ENCODE measurements around the gene STAM2.

Gene STAM2

GRCh38 chr2:152067823-152068222 lies 107.7 kb downstream of the STAM2 start:
- DNase-seq, result no peak
- Histone ChIP-seq H3K9me3 (replicated peaks; ENCODE audit: insufficient read depth, low read length) (no peaks in the 10 kb centered on the region), H3K79me2 (ENCODE audit: low read length) (no peaks in the 10 kb centered on the region), H3K27ac (ENCODE audit: low read length) (no peak overlapping the region), H4K20me1 (ENCODE audit: insufficient read depth, low read length) (no peaks in the 10 kb centered on the region), H3K27me3 (replicated peaks; ENCODE audit: insufficient read depth, low read length) (no peaks in the 10 kb centered on the region), H3K4me1 (ENCODE audit: low read length) (no peaks in the 10 kb centered on the region), H3K9ac (ENCODE audit: low read length) (no peak overlapping the region), H3K4me3 (ENCODE audit: low read length) (no peak overlapping the region), H3K9me2 (replicated peaks; ENCODE audit: insufficient read depth, low read length) (no peaks in the 10 kb centered on the region), H2AFZ (ENCODE audit: low read length) (no peak overlapping the region), H3K4me2 (ENCODE audit: low read depth, low read length) (no peak overlapping the region), H3K36me3 (replicated peaks; ENCODE audit: insufficient read depth, low read length) (no peaks in the 10 kb centered on the region), H3F3A (ENCODE audit: insufficient read depth, low read length) (no peaks in the 10 kb centered on the region)
- TF ChIP-seq EZH2phosphoT487 (IDR thresholded peaks at IDR 0.05; ENCODE audit: low read length), result no peak
